Measurements from ENCODE around the gene AAGAB. TPM values are rescaled to one million over a fixed set of nuclear protein-coding genes. Genes with fewer than 3 reads are reported as not detected.

The AAGAB gene
- total RNA-seq, 1 donor from 2014 or later = 50.1 TPM

- intact Hi-C loops (cut with micrococcal nuclease) = no loop called here
Measured at GRCh38 chr15:67212684-67213367, 41.6 kb downstream of the AAGAB start.

- intact Hi-C loops (cut with micrococcal nuclease) = no loop called here
Measured at GRCh38 chr15:67210555-67211168, 43.8 kb downstream of the AAGAB start.

- intact Hi-C loops (cut with micrococcal nuclease) = no loop called here
Measured at GRCh38 chr15:67208396-67208795, 46.1 kb downstream of the AAGAB start.

GRCh38 chr15:67207555-67208207 lies 46.8 kb downstream of the AAGAB start:
- intact Hi-C loops (cut with micrococcal nuclease) = no loop called here

- intact Hi-C loops (cut with micrococcal nuclease) = no loop called here
Measured at GRCh38 chr15:67202991-67203390, 51.5 kb downstream of the AAGAB start.

- intact Hi-C loops (cut with micrococcal nuclease) = no loop called here
Measured at GRCh38 chr15:67202091-67202490, 52.4 kb downstream of the AAGAB start.

- intact Hi-C loops (cut with micrococcal nuclease) = no loop called here
Measured at GRCh38 chr15:67201136-67201535, 53.3 kb downstream of the AAGAB start.

- intact Hi-C loops (cut with micrococcal nuclease) = no loop called here
Measured at GRCh38 chr15:67199881-67200763, 54.3 kb downstream of the AAGAB start.

- intact Hi-C loops (cut with micrococcal nuclease) = no loop called here
Measured at GRCh38 chr15:67199391-67199790, 55.1 kb downstream of the AAGAB start.

GRCh38 chr15:67198157-67198754 lies 56.2 kb downstream of the AAGAB start:
- intact Hi-C loops (cut with micrococcal nuclease) = no loop called here

GRCh38 chr15:67197364-67197695 lies 57.1 kb downstream of the AAGAB start:
- intact Hi-C loops (cut with micrococcal nuclease) = no loop called here

GRCh38 chr15:67196672-67197363 lies 57.6 kb downstream of the AAGAB start:
- intact Hi-C loops (cut with micrococcal nuclease) = no loop called here

- intact Hi-C loops (cut with micrococcal nuclease) = no loop called here
Measured at GRCh38 chr15:67196222-67196621, 58.2 kb downstream of the AAGAB start.

- intact Hi-C loops (cut with micrococcal nuclease) = no loop called here
Measured at GRCh38 chr15:67195305-67195704, 59.2 kb downstream of the AAGAB start.

GRCh38 chr15:67194171-67195114 lies 60.0 kb downstream of the AAGAB start:
- intact Hi-C loops (cut with micrococcal nuclease) = no loop called here

- intact Hi-C loops (cut with micrococcal nuclease) = no loop called here
Measured at GRCh38 chr15:67193223-67193990, 61.1 kb downstream of the AAGAB start.

- intact Hi-C loops (cut with micrococcal nuclease) = no loop called here
Measured at GRCh38 chr15:67192185-67192820, 62.2 kb downstream of the AAGAB start.

- intact Hi-C loops (cut with micrococcal nuclease) = no loop called here
Measured at GRCh38 chr15:67190813-67191212, 63.6 kb downstream of the AAGAB start.
